ENCODE measurements around the gene PRPF19.

- no peak for TF ChIP-seq POLR2AphosphoS5 (IDR thresholded peaks at IDR 0.05; ENCODE audit: low read depth, low read length)
- no peak for TF ChIP-seq POLR2A (IDR thresholded peaks at IDR 0.05; ENCODE audit: low read depth, low read length)
- TF ChIP-seq PAX5 (IDR thresholded peaks at IDR 0.05; ENCODE audit: insufficient read depth, low read length, severe bottlenecking): no peak
Observed at GRCh38 chr11:60926500-60926899, 20.1 kb upstream of the PRPF19 start.
